Measurements from ENCODE around the gene MBP. TPM values are rescaled to one million over a fixed set of nuclear protein-coding genes. Genes with fewer than 3 reads are reported as not detected.

MBP gene
- total RNA-seq, 1 donor from 2014 or later = 92.7 TPM

DNA sequence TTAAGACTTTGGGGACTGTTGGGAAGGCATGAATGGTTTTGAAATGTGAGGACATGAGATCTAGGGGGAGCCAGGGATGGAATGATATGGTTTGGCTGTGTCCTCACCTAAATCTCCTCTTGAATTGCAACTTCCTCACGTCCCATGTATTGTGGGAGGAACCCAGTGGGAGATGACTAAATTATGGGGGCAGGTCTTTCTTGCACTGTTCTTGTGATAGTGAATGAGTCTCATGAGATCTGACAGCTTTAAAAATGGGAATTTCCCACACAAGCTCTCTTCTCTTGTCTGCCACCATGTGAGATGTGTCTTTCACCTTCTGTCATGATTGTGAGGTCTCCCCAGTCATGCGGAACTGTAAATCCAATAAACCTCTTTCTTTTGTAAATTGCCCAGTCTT is 11.5 kb upstream of the MBP start:
- DNase-seq (no peak), ATAC-seq (ENCODE audit: low read depth) (no peak)
- Mint-ChIP-seq H3K27ac (peak overlapping the region; percentile 51), H3K36me3 (ENCODE audit: low read depth) (peaks cover 11% of the 10 kb centered on the region), H3K9me3 (peaks cover 9% of the 10 kb centered on the region), H3K4me3 (no peak overlapping the region), H3K27me3 (no peaks in the 10 kb centered on the region), H3K4me1 (peaks cover 52% of the 10 kb centered on the region)
- TF ChIP-seq, protein P1, sequence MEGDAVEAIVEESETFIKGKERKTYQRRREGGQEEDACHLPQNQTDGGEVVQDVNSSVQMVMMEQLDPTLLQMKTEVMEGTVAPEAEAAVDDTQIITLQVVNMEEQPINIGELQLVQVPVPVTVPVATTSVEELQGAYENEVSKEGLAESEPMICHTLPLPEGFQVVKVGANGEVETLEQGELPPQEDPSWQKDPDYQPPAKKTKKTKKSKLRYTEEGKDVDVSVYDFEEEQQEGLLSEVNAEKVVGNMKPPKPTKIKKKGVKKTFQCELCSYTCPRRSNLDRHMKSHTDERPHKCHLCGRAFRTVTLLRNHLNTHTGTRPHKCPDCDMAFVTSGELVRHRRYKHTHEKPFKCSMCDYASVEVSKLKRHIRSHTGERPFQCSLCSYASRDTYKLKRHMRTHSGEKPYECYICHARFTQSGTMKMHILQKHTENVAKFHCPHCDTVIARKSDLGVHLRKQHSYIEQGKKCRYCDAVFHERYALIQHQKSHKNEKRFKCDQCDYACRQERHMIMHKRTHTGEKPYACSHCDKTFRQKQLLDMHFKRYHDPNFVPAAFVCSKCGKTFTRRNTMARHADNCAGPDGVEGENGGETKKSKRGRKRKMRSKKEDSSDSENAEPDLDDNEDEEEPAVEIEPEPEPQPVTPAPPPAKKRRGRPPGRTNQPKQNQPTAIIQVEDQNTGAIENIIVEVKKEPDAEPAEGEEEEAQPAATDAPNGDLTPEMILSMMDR (IDR thresholded peaks at IDR 0.05) = no peak
- ChIA-PET CTCF (interaction anchor here (1.2 kb wide), 1 partner anchor 144 kb away, joined by 3 read pairs; no protein-coding TSS in a partner anchor), POLR2A (no interaction called here)
- intact Hi-C loops (cut with micrococcal nuclease) = no loop called here

DNA sequence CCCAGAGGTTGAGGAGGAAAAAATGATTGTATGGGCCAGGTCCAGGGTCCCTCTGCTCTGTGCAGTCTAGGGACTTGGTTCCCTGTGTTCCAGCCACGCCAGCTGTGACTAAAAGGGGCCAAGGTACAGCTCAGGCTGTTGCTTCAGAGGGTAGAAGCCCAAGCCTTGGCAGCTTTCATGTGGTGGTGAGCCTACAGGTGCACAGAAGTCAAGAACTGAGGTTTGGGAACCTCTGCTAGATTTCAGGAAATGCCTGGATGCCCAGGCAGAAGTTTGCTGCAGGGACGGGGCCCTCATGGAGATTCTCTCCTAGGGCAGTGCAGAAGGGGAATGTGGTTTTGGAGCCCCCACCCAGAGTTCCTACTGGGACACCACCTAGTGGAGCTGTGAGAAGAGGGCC is 10.6 kb upstream of the MBP start:
- H3K36me3 Mint-ChIP-seq (ENCODE audit: low read depth) = peaks cover 11% of the 10 kb centered on the region
- H3K9me3 Mint-ChIP-seq = peaks cover 9% of the 10 kb centered on the region
- H3K27me3 Mint-ChIP-seq = no peaks in the 10 kb centered on the region
- ChIA-PET CTCF (no interaction called here), POLR2A (interaction anchor here (0.8 kb wide), 1 partner anchor 10 kb away, joined by 3 read pairs; the partner anchor contains the start of gene MBP)
- H3K4me3 Mint-ChIP-seq = no peak overlapping the region
- ATAC-seq (ENCODE audit: low read depth) = no peak
- H3K4me1 Mint-ChIP-seq = peaks cover 53% of the 10 kb centered on the region
- intact Hi-C loops (cut with micrococcal nuclease) = no loop called here
- DNase-seq = no peak
- TF ChIP-seq, protein P1 (IDR thresholded peaks at IDR 0.05) = no peak
- no peak overlapping the region for H3K27ac Mint-ChIP-seq

DNA sequence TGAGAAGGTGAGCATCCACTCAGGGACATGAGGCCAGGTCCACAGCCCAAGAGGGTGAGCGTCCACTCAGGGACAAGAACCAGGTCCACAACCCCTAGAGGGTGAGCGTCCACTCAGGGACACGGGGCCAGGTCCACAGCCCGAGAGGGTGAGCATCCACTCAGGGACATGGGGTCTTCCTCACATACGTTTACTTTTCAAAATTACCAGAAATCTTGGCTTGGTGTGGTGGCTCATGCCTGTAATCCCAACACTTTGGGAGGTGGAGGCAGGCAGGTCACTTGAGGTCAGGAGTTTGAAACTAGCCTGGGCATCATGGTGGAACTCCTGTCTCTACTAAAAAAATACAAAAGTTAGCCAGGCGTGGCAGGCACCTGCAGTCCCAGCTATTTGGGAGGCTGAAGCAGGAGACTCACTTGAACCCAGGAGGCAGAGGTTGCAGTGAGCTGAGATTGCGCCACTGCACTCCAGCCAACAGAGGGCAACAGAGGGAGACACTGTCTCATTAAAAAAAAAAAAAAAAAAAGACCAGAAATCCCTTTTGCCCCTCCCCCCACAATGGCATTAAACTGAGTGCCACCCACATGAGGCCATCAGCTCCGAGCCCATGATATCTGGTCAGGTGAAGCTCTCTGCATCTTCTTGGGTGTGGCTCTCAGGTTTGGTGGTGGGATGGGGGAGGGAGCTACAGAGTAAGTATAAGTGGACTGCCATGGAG is 9.0 kb upstream of the MBP start:
- CTCF ChIA-PET = no interaction called here
- POLR2A ChIA-PET = interaction anchor here (0.6 to 1.9 kb wide), 4 partner anchors 10 to 176 kb away, joined by 4 to 8 read pairs (median 4); partner anchors contain the start of gene MBP
- intact Hi-C loops (cut with micrococcal nuclease) = no loop called here
- Mint-ChIP-seq H3K4me1 (peaks cover 36% of the 10 kb centered on the region), H3K27ac (peak overlapping the region; percentile 35), H3K9me3 (peaks cover 9% of the 10 kb centered on the region), H3K36me3 (ENCODE audit: low read depth) (peaks cover 11% of the 10 kb centered on the region), H3K27me3 (no peaks in the 10 kb centered on the region), H3K4me3 (no peak overlapping the region)
- no peak for ATAC-seq (ENCODE audit: low read depth)
- DNase-seq = no peak
- TF ChIP-seq, protein P1 (IDR thresholded peaks at IDR 0.05) = no peak

DNA sequence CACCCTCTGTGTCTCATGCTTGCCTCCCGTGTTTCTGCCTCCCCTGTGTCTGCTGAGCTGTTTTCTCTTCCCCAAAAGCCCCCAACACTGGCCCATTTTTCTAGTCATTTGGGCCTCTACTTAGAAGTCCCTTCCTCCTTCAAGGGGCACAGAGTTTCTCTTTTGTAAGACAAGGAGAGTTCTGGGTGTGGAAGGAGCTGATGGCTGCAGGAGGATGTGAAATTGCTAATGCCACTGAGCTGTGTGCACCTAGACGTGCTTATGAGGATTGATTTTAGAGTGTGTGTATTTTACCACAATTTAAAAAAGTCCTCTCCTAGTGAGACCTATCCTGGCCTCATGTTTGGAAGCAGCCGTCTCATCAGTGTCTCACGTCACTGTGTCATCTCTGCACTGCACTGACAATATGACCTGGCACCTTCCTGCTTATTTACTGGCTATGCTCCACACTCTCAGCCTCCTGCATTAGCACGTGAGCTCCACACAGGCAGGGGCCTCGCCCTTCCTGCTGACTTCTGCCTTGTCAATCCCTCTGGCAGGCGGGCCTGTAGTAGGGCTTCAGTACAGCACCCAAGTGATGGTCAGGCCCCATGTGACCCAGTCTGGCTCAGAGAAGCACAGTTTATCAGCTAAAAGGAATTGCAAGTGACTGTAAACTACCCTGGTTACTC is 8.0 kb upstream of the MBP start:
- CTCF ChIA-PET = interaction anchor here (0.7 to 1.0 kb wide), 2 partner anchors 9 to 70 kb away, joined by 3 read pairs; no protein-coding TSS in a partner anchor

More for the DNA sequence above, 8.0 kb upstream of the MBP start:
- TF ChIP-seq, protein P1 (IDR thresholded peaks at IDR 0.05) = no peak
- no peaks in the 10 kb centered on the region for H3K27me3 Mint-ChIP-seq
- peak overlapping the region; percentile 82 for H3K27ac Mint-ChIP-seq
- DNase-seq (no peak), ATAC-seq (ENCODE audit: low read depth) (peak; percentile 59)
- H3K36me3 Mint-ChIP-seq (ENCODE audit: low read depth) = peaks cover 11% of the 10 kb centered on the region
- intact Hi-C loops (cut with micrococcal nuclease) = no loop called here
- peak overlapping the region; percentile 28 for H3K4me3 Mint-ChIP-seq
- H3K9me3 Mint-ChIP-seq = peaks cover 9% of the 10 kb centered on the region
- peaks cover 31% of the 10 kb centered on the region for H3K4me1 Mint-ChIP-seq
- POLR2A ChIA-PET = interaction anchor here (1.2 to 1.9 kb wide), 4 partner anchors 9 to 67 kb away, joined by 3 to 8 read pairs (median 4); partner anchors contain the start of gene MBP
